ENCODE data around the gene ANKRD40CL.

Gene ANKRD40CL

DNA sequence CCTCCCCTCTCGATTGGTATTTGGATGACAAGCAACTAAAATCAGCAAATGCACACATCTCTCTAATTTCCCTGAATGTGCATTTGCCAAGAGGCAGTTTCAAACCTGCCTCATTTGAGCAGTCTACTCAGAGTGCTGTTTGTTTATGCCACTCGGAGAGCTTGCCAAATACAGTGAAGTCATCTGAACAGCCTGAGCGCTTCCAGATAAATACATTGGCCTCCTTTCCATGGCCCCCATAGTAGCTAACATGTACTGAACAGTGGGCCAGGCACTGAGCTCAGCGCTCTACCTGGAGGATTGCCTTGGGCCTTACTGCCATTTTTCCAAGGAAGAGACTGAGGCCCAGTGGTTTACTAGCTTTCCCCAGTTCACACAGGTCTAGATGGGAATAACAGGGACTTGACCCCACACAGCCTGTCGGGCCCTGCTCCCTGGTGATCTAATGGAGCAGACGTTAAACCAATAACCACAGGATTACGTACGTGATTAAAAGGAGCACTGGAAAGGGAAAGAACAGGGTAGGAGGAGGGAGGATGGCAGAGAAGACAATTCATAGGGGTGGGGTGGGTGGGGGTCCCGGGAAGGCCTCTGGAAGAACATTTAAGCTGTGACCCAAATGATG lies 18.7 kb upstream of the ANKRD40CL start:
- DNase-seq = no peak

- DNase-seq = no peak
Observed at GRCh38 chr17:50785126-50785525, 17.8 kb upstream of the ANKRD40CL start.

DNA sequence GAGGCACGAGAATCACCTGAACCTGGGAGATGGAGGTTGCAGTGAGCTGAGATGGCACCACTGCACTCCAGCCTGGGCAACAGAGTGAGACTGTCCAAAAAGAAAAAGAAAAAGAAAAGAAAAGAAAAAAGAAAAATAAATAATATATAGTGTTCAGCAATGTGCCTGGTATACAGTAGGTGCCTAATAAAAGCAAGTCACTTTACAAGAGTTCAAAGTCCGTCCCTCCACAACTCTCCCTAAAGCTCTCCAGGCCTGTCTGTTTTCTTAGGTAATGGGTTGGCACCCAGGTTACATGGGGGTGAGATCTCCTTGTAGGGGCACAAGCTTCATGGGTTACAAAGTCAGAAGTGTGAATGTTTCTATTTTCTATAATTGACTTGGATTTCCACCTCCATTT lies 16.6 kb upstream of the ANKRD40CL start:
- no peak for DNase-seq

DNA sequence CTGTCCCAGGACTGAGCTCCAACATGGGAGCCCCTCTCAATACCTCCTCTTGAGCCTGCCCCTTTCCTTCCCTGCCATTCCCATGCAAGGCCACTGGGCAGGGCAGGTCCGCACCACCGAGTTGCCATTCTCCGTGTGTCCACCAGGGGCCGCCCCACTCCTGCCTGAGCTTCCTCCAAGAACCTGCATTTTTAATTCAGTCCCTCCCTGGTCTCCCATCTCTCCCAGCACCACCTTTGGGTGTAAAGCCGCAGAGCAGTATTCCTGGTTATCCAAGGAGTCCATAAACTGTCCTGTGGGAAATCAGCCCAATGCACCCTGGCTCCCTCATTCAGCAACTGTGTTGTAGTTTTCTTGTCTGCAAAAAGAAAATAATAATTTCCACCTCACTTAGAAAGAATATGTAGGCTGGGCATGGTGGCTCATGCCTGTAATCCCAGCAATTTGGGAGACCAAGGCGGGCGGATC lies 15.9 kb upstream of the ANKRD40CL start:
- peak; percentile 53 to 85 for DNase-seq

DNA sequence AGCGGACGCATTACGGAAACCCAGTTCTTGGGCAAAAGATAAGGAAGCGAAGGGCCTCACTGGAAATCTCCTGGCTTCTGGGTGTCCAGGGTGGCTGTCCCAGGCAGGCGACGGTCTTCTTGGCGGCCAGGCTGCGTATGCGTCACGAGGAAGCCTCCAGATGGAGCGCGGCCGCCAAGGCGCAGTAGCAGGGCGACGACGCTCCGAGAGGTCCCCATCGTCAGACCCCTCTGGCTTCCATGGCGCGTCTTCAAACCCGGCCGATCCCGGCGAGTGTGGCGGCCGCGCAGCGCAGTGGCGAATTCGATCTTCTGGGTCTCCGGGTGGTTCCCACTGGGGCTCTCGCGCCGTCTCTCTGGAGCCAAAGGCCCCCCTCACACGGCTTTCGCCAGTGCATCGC lies 13.8 kb upstream of the ANKRD40CL start:
- DNase-seq = no peak

DNA sequence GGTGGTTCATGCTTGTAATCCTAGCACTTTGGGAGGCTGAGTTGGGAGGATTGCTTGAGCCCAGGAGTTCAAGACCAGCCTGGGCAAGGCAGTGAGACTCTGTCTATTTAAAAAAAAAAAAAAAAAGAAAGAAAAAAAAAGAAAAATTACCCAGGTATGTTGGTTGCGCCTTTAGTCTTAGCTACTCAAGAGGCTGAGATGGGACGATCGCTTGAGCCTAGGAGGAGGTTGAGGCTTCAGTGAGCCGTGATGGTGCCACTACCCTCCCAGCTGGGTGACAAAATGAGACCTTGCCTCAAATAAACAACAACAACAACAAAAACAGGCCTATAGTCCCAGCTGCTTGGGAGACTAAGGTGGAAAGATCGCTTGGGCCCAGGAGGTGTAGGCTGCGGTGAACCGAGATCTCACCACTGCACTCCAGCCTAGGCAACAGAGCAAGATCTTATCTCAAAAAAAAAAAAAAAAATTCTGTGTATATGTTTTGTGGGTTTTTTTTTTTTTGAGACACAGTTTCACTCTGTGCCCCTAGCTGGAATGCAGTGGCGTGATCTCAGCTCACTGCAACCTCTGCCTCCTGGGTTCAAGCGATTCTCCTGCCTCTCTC lies 12.5 kb upstream of the ANKRD40CL start:
- DNase-seq = no peak

DNA sequence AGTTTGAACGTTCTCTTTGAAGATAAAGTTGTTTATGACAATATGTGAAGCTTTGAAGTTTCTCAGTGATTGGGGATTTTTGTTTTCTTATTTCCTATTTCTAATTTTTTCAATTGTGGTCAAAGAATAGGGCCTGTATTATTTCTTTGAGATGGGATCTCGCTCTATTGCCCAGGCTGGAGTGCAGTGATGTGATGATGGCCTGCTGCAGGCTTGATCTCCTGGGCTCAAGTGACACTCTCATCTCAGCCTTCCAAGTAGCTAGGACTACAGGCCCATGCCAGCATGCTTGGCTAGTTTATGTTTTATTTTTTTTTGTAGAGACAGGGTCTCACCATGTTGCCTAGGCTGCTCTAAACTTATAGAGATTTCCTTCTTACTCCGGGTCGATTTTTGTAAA lies 11.7 kb upstream of the ANKRD40CL start:
- no peak for DNase-seq

DNA sequence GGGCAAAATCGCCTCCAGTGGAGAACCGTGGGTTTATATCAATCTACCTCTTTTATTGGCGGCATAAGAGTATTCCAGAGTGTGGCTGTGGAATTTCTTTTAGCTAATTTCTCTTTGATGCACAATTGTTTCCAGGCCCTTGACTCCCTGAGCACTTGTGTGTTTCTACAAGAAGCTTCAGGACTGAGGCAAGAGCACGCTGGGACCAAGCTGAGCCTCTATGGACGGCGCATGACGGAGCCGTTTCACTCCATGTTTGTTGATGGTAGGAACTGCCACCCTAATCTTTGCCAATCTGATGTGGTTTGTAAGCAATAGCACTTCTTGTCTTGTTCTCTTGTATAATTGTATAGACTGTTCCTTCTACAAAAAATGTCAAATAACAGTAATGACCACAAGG lies 11.2 kb upstream of the ANKRD40CL start:
- no peak for DNase-seq

GRCh38 chr17:50775926-50776325 lies 8.6 kb upstream of the ANKRD40CL start:
- no peak for DNase-seq

DNA sequence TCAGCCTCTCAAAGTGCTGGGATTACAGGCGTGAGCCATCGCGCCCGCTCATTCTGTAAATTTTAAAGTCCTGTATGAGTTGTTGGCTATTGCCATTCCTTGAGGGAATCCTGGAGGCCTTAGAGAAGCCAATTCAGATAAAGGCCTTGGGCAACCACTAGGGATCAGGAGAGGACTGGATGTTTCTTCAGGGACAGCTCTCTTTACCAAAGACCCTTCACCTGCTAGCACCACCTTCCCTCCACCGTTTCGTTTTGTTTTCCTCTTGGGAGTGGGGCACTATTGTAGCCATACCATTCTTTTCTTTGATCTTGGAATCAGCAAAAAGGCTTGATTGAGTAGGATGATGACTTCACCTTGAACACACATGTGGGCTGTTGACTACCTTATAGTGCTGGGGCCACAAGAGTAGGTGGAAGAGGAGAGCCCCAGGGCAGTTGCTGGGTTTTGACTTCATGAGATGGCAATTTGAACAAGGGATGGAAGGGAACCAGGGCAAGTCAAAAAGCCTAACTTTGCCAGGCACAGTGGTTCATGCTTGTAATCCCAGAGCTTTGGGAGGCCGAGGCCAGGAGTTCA lies 7.0 kb upstream of the ANKRD40CL start:
- DNase-seq = no peak

GRCh38 chr17:50771991-50772785 lies 4.9 kb upstream of the ANKRD40CL start:
- DNase-seq = no peak

DNA sequence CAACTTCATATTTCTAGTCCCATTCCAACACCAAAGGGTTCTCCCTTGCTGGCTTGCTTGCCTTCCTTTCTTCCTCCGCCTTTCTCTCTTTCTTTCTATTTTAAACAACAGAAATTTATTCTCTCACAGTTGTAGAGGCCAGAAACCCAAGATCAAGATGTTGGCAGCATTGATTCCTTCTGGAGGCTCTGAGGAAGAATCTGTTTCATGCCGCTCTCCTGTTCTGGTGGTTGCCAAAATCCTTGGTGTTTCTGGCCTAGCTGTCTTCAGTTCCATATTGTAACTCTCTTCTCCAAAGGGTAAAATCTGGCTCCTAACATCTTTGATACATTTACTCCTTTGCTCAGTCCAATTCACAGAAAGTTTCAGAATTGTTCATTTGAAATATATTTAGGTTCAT lies 3.0 kb upstream of the ANKRD40CL start:
- no peak for DNase-seq

DNA sequence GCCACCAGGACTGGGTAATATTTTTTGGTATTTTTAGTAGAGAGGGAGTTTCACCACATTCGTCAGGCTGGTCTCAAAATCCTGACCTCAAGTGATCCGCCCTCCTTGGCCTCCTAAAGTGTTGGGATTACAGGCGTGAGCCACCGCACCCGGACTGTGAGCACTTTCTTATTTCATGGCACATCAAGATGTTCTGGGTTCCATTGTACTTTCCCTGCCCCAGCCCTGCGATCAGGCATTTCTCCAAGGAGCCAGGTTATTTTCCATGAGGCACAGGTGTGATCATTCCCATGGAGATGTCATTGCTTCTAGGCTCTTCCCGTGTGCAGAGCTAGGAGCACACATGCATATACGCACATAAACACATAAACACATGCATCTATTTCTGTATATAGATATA lies 2.6 kb upstream of the ANKRD40CL start:
- DNase-seq = no peak

GRCh38 chr17:50768346-50768761 lies 1.0 kb upstream of the ANKRD40CL start:
- no peak for DNase-seq

DNA sequence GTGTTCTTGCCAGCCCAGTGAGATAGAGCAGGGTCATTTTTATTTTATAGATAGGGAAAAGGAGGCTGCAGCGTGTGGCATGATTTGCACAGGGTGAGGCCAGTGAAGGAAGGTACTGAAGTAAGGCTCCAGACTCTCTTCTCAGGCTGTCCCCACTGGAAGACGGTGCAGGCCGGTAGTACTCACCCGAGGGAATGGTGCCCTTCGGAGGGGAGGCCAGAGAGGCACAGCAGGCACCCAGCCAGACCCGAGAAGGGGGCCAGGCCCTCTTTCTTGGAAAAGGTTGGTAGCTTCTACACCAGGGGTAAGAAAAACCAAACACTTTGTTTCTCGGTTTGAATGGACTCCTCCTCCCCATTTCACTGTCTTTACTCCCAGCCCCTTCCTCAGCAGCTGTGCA lies 288 bp downstream of the ANKRD40CL start:
- DNase-seq = no peak

DNA sequence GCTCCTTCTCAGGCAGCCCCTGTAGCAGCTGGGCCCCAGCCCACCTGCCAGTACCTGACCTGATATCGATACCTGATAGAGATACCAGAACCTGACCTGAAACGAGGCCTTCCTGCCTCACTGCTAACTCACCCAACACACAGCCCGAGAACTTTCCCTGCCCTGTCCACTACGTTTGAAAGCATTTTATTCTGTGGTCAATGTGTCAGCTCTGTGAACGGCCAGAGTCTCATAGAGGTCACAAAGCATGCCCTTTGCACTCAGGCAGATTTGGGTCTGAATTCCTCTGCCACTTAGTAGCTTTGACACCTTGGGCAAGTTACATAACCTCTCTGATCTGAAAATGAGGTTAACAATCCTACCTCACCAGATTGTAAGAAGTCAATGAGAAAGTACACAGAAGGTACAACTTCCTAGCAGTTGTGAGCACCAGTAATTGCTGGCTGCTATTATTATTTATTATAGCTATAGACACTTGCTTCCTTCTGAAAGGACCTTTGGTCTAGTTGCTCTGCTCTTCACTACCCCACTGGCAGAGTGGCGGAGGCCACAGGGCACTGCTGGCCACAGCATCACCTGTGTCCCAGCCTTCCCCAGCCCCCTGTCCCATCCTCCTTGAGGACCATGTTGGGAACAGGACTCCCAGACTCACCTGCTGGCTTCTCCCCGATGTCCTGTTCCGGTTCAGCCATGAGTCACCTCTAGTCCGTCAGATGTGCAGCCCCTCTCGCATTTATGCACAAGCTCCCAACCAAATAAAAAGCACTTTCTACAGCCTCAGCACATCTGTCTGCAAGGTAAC lies 895 bp downstream of the ANKRD40CL start:
- no peak for DNase-seq

- no peak for DNase-seq
Observed at GRCh38 chr17:50765454-50766221, 1.7 kb downstream of the ANKRD40CL start.

GRCh38 chr17:50764734-50765149 lies 2.6 kb downstream of the ANKRD40CL start:
- no peak for DNase-seq

- no peak for DNase-seq
Observed at GRCh38 chr17:50763716-50764475, 3.4 kb downstream of the ANKRD40CL start.

DNA sequence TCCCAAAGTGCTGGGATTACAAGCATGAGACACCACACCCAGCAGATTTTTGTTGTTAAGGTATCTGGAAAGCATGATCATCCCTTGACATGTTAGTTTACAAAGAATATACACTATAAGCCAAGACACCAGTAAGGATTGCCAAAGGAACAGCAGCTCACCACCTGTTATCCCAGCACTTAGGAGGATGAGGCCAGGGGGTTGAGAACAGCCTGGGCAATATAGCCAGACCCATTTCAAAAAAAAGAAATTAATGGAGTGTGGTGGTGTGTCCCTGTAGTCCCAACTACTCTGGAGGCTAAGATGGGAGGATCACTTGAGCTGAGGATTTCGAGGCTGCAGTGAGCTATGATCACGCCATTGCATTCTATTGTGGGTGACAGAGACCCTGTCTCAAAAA lies 5.1 kb downstream of the ANKRD40CL start:
- DNase-seq = no peak

GRCh38 chr17:50758989-50759544 lies 8.3 kb downstream of the ANKRD40CL start:
- no peak for DNase-seq

All from SW 1271 (cell line).